ENCODE measurements around the gene KMT2D.

KMT2D gene

GRCh38 chr12:49061157-49061650 lies 610 bp upstream of the KMT2D start:
- Histone ChIP-seq H3K4me1 (ENCODE audit: control insufficient read depth, insufficient read depth, low read length, poor library complexity, severe bottlenecking) (peaks cover 35% of the 10 kb centered on the region), H3K27me3 (replicated peaks; ENCODE audit: control insufficient read depth, insufficient read depth, low read length, poor library complexity, severe bottlenecking) (no peaks in the 10 kb centered on the region), H3K9me3 (ENCODE audit: control insufficient read depth, low read length) (no peaks in the 10 kb centered on the region), H3K27ac (ENCODE audit: insufficient read depth, low read length, poor library complexity, severe bottlenecking) (peak overlapping the region; percentile 94), H3K4me3 (ENCODE audit: insufficient read depth, low read depth, low read length, poor library complexity, severe bottlenecking) (peak overlapping the region; percentile 98), H3K36me3 (ENCODE audit: control insufficient read depth, insufficient read depth, low read length) (peaks cover under 1% of the 10 kb centered on the region)
- no peak for DNase-seq

- Histone ChIP-seq H3K9me3 (ENCODE audit: control insufficient read depth, low read length) (no peaks in the 10 kb centered on the region), H3K27ac (ENCODE audit: insufficient read depth, low read length, poor library complexity, severe bottlenecking) (peak overlapping the region; percentile 94), H3K27me3 (replicated peaks; ENCODE audit: control insufficient read depth, insufficient read depth, low read length, poor library complexity, severe bottlenecking) (no peaks in the 10 kb centered on the region), H3K4me1 (ENCODE audit: control insufficient read depth, insufficient read depth, low read length, poor library complexity, severe bottlenecking) (peaks cover 51% of the 10 kb centered on the region), H3K4me3 (ENCODE audit: insufficient read depth, low read depth, low read length, poor library complexity, severe bottlenecking) (peak overlapping the region; percentile 98), H3K36me3 (ENCODE audit: control insufficient read depth, insufficient read depth, low read length) (peaks cover 5% of the 10 kb centered on the region)
- DNase-seq = peak in 1 of 3 donors; percentile 9
These were observed 1.1 kb downstream of the KMT2D start for GRCh38 chr12:49059299-49060171.

GRCh38 chr12:49059045-49059298 lies 1.6 kb downstream of the KMT2D start:
- peaks cover 51% of the 10 kb centered on the region for H3K4me1 ChIP-seq (ENCODE audit: control insufficient read depth, insufficient read depth, low read length, poor library complexity, severe bottlenecking)
- H3K27me3 ChIP-seq (replicated peaks; ENCODE audit: control insufficient read depth, insufficient read depth, low read length, poor library complexity, severe bottlenecking) = no peaks in the 10 kb centered on the region
- DNase-seq = no peak
- H3K36me3 ChIP-seq (ENCODE audit: control insufficient read depth, insufficient read depth, low read length) = peaks cover 10% of the 10 kb centered on the region
- H3K9me3 ChIP-seq (ENCODE audit: control insufficient read depth, low read length) = no peaks in the 10 kb centered on the region
- H3K27ac ChIP-seq (ENCODE audit: insufficient read depth, low read length, poor library complexity, severe bottlenecking) = peak overlapping the region; percentile 94
- H3K4me3 ChIP-seq (ENCODE audit: insufficient read depth, low read depth, low read length, poor library complexity, severe bottlenecking) = peak overlapping the region; percentile 98

- Histone ChIP-seq H3K27ac (ENCODE audit: insufficient read depth, low read length, poor library complexity, severe bottlenecking) (peak overlapping the region; percentile 94), H3K4me3 (ENCODE audit: insufficient read depth, low read depth, low read length, poor library complexity, severe bottlenecking) (peak overlapping the region; percentile 98), H3K9me3 (ENCODE audit: control insufficient read depth, low read length) (no peaks in the 10 kb centered on the region), H3K4me1 (ENCODE audit: control insufficient read depth, insufficient read depth, low read length, poor library complexity, severe bottlenecking) (peaks cover 51% of the 10 kb centered on the region), H3K36me3 (ENCODE audit: control insufficient read depth, insufficient read depth, low read length) (peaks cover 15% of the 10 kb centered on the region), H3K27me3 (replicated peaks; ENCODE audit: control insufficient read depth, insufficient read depth, low read length, poor library complexity, severe bottlenecking) (no peaks in the 10 kb centered on the region)
- DNase-seq = no peak
These were observed 2.1 kb downstream of the KMT2D start for GRCh38 chr12:49058366-49059044.

- DNase-seq = no peak
- H3K36me3 ChIP-seq (ENCODE audit: control insufficient read depth, insufficient read depth, low read length) = peaks cover 21% of the 10 kb centered on the region
- peaks cover 51% of the 10 kb centered on the region for H3K4me1 ChIP-seq (ENCODE audit: control insufficient read depth, insufficient read depth, low read length, poor library complexity, severe bottlenecking)
- H3K27me3 ChIP-seq (replicated peaks; ENCODE audit: control insufficient read depth, insufficient read depth, low read length, poor library complexity, severe bottlenecking) = no peaks in the 10 kb centered on the region
- peak overlapping the region; percentile 46 for H3K4me3 ChIP-seq (ENCODE audit: insufficient read depth, low read depth, low read length, poor library complexity, severe bottlenecking)
- H3K27ac ChIP-seq (ENCODE audit: insufficient read depth, low read length, poor library complexity, severe bottlenecking) = peak overlapping the region; percentile 94
- no peaks in the 10 kb centered on the region for H3K9me3 ChIP-seq (ENCODE audit: control insufficient read depth, low read length)
These were observed 2.7 kb downstream of the KMT2D start for GRCh38 chr12:49057888-49058287.

GRCh38 chr12:49055978-49056754 lies 4.4 kb downstream of the KMT2D start:
- Histone ChIP-seq H3K36me3 (ENCODE audit: control insufficient read depth, insufficient read depth, low read length) (peaks cover 38% of the 10 kb centered on the region), H3K9me3 (ENCODE audit: control insufficient read depth, low read length) (no peaks in the 10 kb centered on the region), H3K27ac (ENCODE audit: insufficient read depth, low read length, poor library complexity, severe bottlenecking) (peak overlapping the region; percentile 94), H3K4me3 (ENCODE audit: insufficient read depth, low read depth, low read length, poor library complexity, severe bottlenecking) (peak overlapping the region; percentile 3), H3K4me1 (ENCODE audit: control insufficient read depth, insufficient read depth, low read length, poor library complexity, severe bottlenecking) (peaks cover 49% of the 10 kb centered on the region), H3K27me3 (replicated peaks; ENCODE audit: control insufficient read depth, insufficient read depth, low read length, poor library complexity, severe bottlenecking) (no peaks in the 10 kb centered on the region)
- DNase-seq = peak; percentile 17 to 37 (median 27)

- Histone ChIP-seq H3K27me3 (replicated peaks; ENCODE audit: control insufficient read depth, insufficient read depth, low read length, poor library complexity, severe bottlenecking) (no peaks in the 10 kb centered on the region), H3K27ac (ENCODE audit: insufficient read depth, low read length, poor library complexity, severe bottlenecking) (no peak overlapping the region), H3K4me3 (ENCODE audit: insufficient read depth, low read depth, low read length, poor library complexity, severe bottlenecking) (no peak overlapping the region), H3K9me3 (ENCODE audit: control insufficient read depth, low read length) (no peaks in the 10 kb centered on the region), H3K36me3 (ENCODE audit: control insufficient read depth, insufficient read depth, low read length) (peaks cover 49% of the 10 kb centered on the region), H3K4me1 (ENCODE audit: control insufficient read depth, insufficient read depth, low read length, poor library complexity, severe bottlenecking) (peaks cover 45% of the 10 kb centered on the region)
- DNase-seq = no peak
These were observed 5.5 kb downstream of the KMT2D start for GRCh38 chr12:49055092-49055491.

- no peaks in the 10 kb centered on the region for H3K27me3 ChIP-seq (replicated peaks; ENCODE audit: control insufficient read depth, insufficient read depth, low read length, poor library complexity, severe bottlenecking)
- H3K4me1 ChIP-seq (ENCODE audit: control insufficient read depth, insufficient read depth, low read length, poor library complexity, severe bottlenecking) = peaks cover 45% of the 10 kb centered on the region
- H3K27ac ChIP-seq (ENCODE audit: insufficient read depth, low read length, poor library complexity, severe bottlenecking) = no peak overlapping the region
- H3K36me3 ChIP-seq (ENCODE audit: control insufficient read depth, insufficient read depth, low read length) = peaks cover 55% of the 10 kb centered on the region
- H3K9me3 ChIP-seq (ENCODE audit: control insufficient read depth, low read length) = no peaks in the 10 kb centered on the region
- no peak for DNase-seq
- no peak overlapping the region for H3K4me3 ChIP-seq (ENCODE audit: insufficient read depth, low read depth, low read length, poor library complexity, severe bottlenecking)
These were observed 6.1 kb downstream of the KMT2D start for GRCh38 chr12:49054524-49054923.

- DNase-seq = no peak
- H3K4me1 ChIP-seq (ENCODE audit: control insufficient read depth, insufficient read depth, low read length, poor library complexity, severe bottlenecking) = peaks cover 45% of the 10 kb centered on the region
- no peaks in the 10 kb centered on the region for H3K27me3 ChIP-seq (replicated peaks; ENCODE audit: control insufficient read depth, insufficient read depth, low read length, poor library complexity, severe bottlenecking)
- no peak overlapping the region for H3K27ac ChIP-seq (ENCODE audit: insufficient read depth, low read length, poor library complexity, severe bottlenecking)
- peaks cover 59% of the 10 kb centered on the region for H3K36me3 ChIP-seq (ENCODE audit: control insufficient read depth, insufficient read depth, low read length)
- no peak overlapping the region for H3K4me3 ChIP-seq (ENCODE audit: insufficient read depth, low read depth, low read length, poor library complexity, severe bottlenecking)
- no peaks in the 10 kb centered on the region for H3K9me3 ChIP-seq (ENCODE audit: control insufficient read depth, low read length)
These were observed 6.5 kb downstream of the KMT2D start for GRCh38 chr12:49054096-49054495.
